Neural cell (in vitro differentiated cells): Measurements from ENCODE around the gene SARS1.

Experiments used
- EP300 ChIP-seq: fragments of 450-650 bp; conservative IDR thresholded peaks from 2 replicates; pipeline ENCODE4 v1.6.1; 2014; ENCODE audit warnings: antibody characterized with exemption, mild to moderate bottlenecking, moderate library complexity; ENCODE audit not compliant: poor library complexity, severe bottlenecking
- EZH2 ChIP-seq: fragments of 200-600, 300-800 bp; shearing (Covaris generic), sonication (generic); IDR thresholded peaks from 2 replicates; pipeline ENCODE4 v1.6.1; 2014; ENCODE audit warnings: antibody characterized with exemption, low read length, borderline replicate concordance, mild to moderate bottlenecking; ENCODE audit not compliant: insufficient read depth, poor library complexity, severe bottlenecking
- TF ChIP-seq, protein P1 (sequence below): fragments of 450-650 bp; IDR thresholded peaks from 2 replicates; pipeline ENCODE4 v1.5.1; 2014; ENCODE audit warnings: antibody characterized with exemption, mild to moderate bottlenecking, moderate library complexity; ENCODE audit not compliant: poor library complexity, severe bottlenecking

DNA sequence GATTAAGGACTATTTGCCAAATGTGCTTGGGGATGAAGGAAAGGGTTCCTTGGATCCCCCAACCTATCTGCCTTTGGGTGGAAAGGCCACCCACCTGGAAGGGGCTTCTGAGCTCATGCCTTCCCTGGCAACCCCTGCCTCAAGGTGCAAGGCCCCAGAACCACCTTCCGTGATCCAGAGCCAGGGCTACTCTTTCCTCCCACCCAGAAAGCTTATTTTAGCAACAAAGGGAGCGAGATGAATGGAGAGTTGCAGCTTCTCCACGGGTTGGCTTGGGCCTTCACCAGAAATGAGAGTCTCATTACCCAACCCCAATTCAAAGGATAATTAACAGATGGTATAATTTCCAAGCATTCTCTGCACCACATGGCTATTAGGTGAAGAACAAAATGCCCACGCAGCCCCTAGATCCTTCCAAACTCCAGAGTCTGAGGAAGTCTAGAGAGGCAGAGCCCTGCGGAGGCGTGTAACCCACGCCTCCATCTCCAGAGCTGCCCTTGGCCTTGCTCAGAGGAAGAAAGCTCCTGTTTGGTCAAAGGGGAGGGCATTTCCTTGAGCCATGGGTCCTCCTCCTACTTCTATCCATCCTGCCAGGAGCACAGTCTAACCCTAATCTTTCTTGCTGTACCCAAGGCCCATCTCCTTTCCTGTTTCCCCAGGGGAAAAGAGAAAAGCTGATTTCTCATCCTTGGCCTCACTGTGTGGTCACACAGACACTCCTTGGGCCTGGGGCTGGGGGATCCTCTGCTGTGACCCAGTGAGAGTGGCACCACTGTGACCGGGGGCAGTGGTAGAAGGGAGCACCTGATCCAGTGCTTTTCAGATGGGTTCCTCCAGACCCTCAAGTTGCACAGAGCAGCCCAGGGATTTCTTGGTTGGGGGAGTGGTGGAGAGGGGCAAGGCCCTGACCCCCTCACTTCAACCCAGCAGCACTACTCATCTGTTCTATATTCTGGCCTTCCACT lies 34.0 kb downstream of the SARS1 start:
- TF ChIP-seq, protein P1, sequence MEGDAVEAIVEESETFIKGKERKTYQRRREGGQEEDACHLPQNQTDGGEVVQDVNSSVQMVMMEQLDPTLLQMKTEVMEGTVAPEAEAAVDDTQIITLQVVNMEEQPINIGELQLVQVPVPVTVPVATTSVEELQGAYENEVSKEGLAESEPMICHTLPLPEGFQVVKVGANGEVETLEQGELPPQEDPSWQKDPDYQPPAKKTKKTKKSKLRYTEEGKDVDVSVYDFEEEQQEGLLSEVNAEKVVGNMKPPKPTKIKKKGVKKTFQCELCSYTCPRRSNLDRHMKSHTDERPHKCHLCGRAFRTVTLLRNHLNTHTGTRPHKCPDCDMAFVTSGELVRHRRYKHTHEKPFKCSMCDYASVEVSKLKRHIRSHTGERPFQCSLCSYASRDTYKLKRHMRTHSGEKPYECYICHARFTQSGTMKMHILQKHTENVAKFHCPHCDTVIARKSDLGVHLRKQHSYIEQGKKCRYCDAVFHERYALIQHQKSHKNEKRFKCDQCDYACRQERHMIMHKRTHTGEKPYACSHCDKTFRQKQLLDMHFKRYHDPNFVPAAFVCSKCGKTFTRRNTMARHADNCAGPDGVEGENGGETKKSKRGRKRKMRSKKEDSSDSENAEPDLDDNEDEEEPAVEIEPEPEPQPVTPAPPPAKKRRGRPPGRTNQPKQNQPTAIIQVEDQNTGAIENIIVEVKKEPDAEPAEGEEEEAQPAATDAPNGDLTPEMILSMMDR: no peak
- TF ChIP-seq EP300 (no peak), EZH2 (no peak)
